ENCODE data around the gene WNT5B. TPM values are rescaled to one million over a fixed set of nuclear protein-coding genes. Genes with fewer than 3 reads are reported as not detected.

Gene WNT5B
- total and polyA plus RNA-seq, 2 of the 4 experiments (the other 2 are of a cell fraction): 83.7 to 102 TPM

- H4K91ac ChIP-seq (ENCODE audit: insufficient read depth, low read depth, low read length): no peak overlapping the region
- peak overlapping the region; percentile 65 for H2AK9ac ChIP-seq (replicated peaks; ENCODE audit: low read depth, low read length, poor library complexity)
- H3K27ac ChIP-seq (ENCODE audit: insufficient read depth, low read length): no peak overlapping the region
- in situ Hi-C loops (cut with MboI; ENCODE audit: low sequenced_read_pairs) (loop anchor here (5.0 kb wide), 2 partner anchors 141 to 291 kb away; no protein-coding TSS in a partner anchor), intact Hi-C loops (cut with micrococcal nuclease) (no loop called here), dilution Hi-C loops (cut with HindIII; ENCODE audit: low sequenced_read_pairs, unreplicated experiment) (no loop called here)
- H3K79me1 ChIP-seq (ENCODE audit: low read depth in 1 of 2, low read length in 2 of 2): peaks cover 8 to 69% of the 10 kb centered on the region in 2 experiments; a peak in 3 of 4 replicates
- H2BK20ac ChIP-seq (ENCODE audit: low read depth, low read length): no peak overlapping the region
- H3K18ac ChIP-seq (ENCODE audit: low read depth, low read length): no peak overlapping the region
- H3K36me3 ChIP-seq (ENCODE audit: control insufficient read depth, insufficient read depth, low read length): peaks cover 13% of the 10 kb centered on the region
- ATAC-seq (ENCODE audit: low read depth) (no peak), DNase-seq (no peak)
- no peak overlapping the region for H4K8ac ChIP-seq (ENCODE audit: low read depth in 2 of 2, low read length in 2 of 2)
- H3K4ac ChIP-seq (ENCODE audit: low read depth, low read length): no peak overlapping the region
- no peak overlapping the region for H2BK5ac ChIP-seq (ENCODE audit: low read depth, low read length, poor library complexity, severe bottlenecking)
- no peak overlapping the region for H3K4me2 ChIP-seq (ENCODE audit: low read depth, low read length)
- H2AK5ac ChIP-seq (ENCODE audit: low read depth, low read length): no peak overlapping the region
- ChIA-PET POLR2A (ENCODE audit: unreplicated experiment) (no interaction called here), CTCF (no interaction called here)
- H3K4me3 ChIP-seq (ENCODE audit: insufficient read depth, low read depth, low read length): no peak overlapping the region
- no peaks in the 10 kb centered on the region for H3K9me3 ChIP-seq (ENCODE audit: control insufficient read depth, insufficient read depth, low read length)
- H2BK15ac ChIP-seq (ENCODE audit: low read depth, low read length): no peak overlapping the region
- peaks cover 12% of the 10 kb centered on the region for H3K9me1 ChIP-seq (ENCODE audit: insufficient read depth, low read length)
- H3K9ac ChIP-seq (ENCODE audit: low read depth, low read length): no peak overlapping the region
- H3K4me1 ChIP-seq (ENCODE audit: control insufficient read depth, insufficient read depth, low read length): peaks cover 13% of the 10 kb centered on the region
- peaks cover 36% of the 10 kb centered on the region for H4K20me1 ChIP-seq (ENCODE audit: insufficient read depth, low read length)
- no peaks in the 10 kb centered on the region for H3K27me3 ChIP-seq (ENCODE audit: control insufficient read depth, insufficient read depth, low read length)
- H2AFZ ChIP-seq (replicated peaks; ENCODE audit: low read length, poor library complexity): no peak overlapping the region
- WGBS, 2 experiments (ENCODE audit: extremely low coverage in 2 of 2, insufficient read length in 1 of 2): 100% methylated on average over 2 of the region's 29 CpGs; no CpG with 5 or more reads in 1 of the 2 experiments
- H2BK120ac ChIP-seq (ENCODE audit: low read depth, low read length): no peak overlapping the region
- H4K5ac ChIP-seq (ENCODE audit: low read depth, low read length): no peak overlapping the region
- no TSS peak for BruUV-seq (replicated peaks)
- H3K14ac ChIP-seq (replicated peaks; ENCODE audit: low read depth, low read length): no peak overlapping the region
- TF ChIP-seq RCOR1 (IDR thresholded peaks at IDR 0.05; ENCODE audit: insufficient replicate concordance, low read length): no peak
- no peak overlapping the region for H3K56ac ChIP-seq (ENCODE audit: extremely low read depth, insufficient read depth, low read length)
- no peak overlapping the region for H3K23ac ChIP-seq (ENCODE audit: low read depth, low read length)
Measured at GRCh38 chr12:1645819-1646218, 16.8 kb downstream of the WNT5B start.
